DMS79 (cell line): ENCODE measurements around the gene RNU5B-1.
A peak's percentile ranks its signal among the peaks of the same experiment; 100 is the strongest.
"Not testable (repeated sequence)": the region's sequence is repeated elsewhere in the genome, so short reads cannot be mapped to it uniquely, and the experiment has no call there.

Source experiments
- DNase-seq: peaks from one replicate; lab custom pipeline; 2025; lab: John Stamatoyannopoulos, UW

Gene RNU5B-1

GRCh38 chr15:65304381-65305149 lies at the start of gene RNU5B-1:
Gene RNU5B-1, plus strand, starts transcription at chr15:65304677.
- peak; percentile 87 for DNase-seq

GRCh38 chr15:65254758-65255157 lies 49.7 kb upstream of the RNU5B-1 start:
- no peak for DNase-seq

GRCh38 chr15:65255486-65256140 lies 48.9 kb upstream of the RNU5B-1 start:
- DNase-seq = no peak

GRCh38 chr15:65258375-65259262 lies 45.9 kb upstream of the RNU5B-1 start:
- DNase-seq = no peak

- DNase-seq = no peak
Measured at GRCh38 chr15:65259367-65259797, 45.1 kb upstream of the RNU5B-1 start.

- DNase-seq = no peak
Measured at GRCh38 chr15:65260968-65261367, 43.5 kb upstream of the RNU5B-1 start.

- DNase-seq = no peak
Measured at GRCh38 chr15:65263313-65263712, 41.2 kb upstream of the RNU5B-1 start.

- no peak for DNase-seq
Measured at GRCh38 chr15:65264863-65265430, 39.5 kb upstream of the RNU5B-1 start.

- DNase-seq = no peak
Measured at GRCh38 chr15:65266469-65266868, 38.0 kb upstream of the RNU5B-1 start.

GRCh38 chr15:65268411-65268810 lies 36.1 kb upstream of the RNU5B-1 start:
- DNase-seq = no peak

GRCh38 chr15:65270811-65271545 lies 33.5 kb upstream of the RNU5B-1 start:
- not testable (repeated sequence) for DNase-seq

- DNase-seq = no peak
Measured at GRCh38 chr15:65275104-65275727, 29.3 kb upstream of the RNU5B-1 start.

GRCh38 chr15:65275728-65276126 lies 28.8 kb upstream of the RNU5B-1 start:
- no peak for DNase-seq

- no peak for DNase-seq
Measured at GRCh38 chr15:65277015-65277414, 27.5 kb upstream of the RNU5B-1 start.

GRCh38 chr15:65278480-65278879 lies 26.0 kb upstream of the RNU5B-1 start:
- DNase-seq = no peak

- no peak for DNase-seq
Measured at GRCh38 chr15:65285291-65286068, 19.0 kb upstream of the RNU5B-1 start.

GRCh38 chr15:65286069-65286703 lies 18.3 kb upstream of the RNU5B-1 start:
- DNase-seq = no peak

- DNase-seq = peak; percentile 70
Measured at GRCh38 chr15:65286704-65287519, 17.6 kb upstream of the RNU5B-1 start, which contains the start of gene PARP16. Gene PARP16, minus strand, starts transcription at chr15:65286883. Its CDS starts 457 bp downstream, at chr15:65286426.

- DNase-seq = no peak
Measured at GRCh38 chr15:65287520-65287855, 17.0 kb upstream of the RNU5B-1 start.
